GM13977 (cell line): ENCODE data around the gene KRTAP22-2.

Experiments
- DNase-seq: peaks from one replicate; pipeline ENCODE4 v3.0.0; 2012; ENCODE audit warnings: low spot score
- in situ Hi-C: fragments of 300-500 bp; cut with MboI; formaldehyde crosslinking; loops from one replicate; pipeline ENCODE4 v1.12.0; 2022; ENCODE audit warnings: low sequenced_read_pairs, low pct_unique_long_range_greater_than_20kb, mixed read lengths, inconsistent platforms; ENCODE audit not compliant: unreplicated experiment
- TF ChIP-seq, protein P1 (sequence below): IDR thresholded peaks from 2 replicates; pipeline ENCODE4 v1.5.1; 2012; ENCODE audit warnings: mild to moderate bottlenecking, control low read depth; ENCODE audit not compliant: insufficient read depth; ENCODE audit errors: extremely low read depth, missing control alignments

Gene KRTAP22-2

DNA sequence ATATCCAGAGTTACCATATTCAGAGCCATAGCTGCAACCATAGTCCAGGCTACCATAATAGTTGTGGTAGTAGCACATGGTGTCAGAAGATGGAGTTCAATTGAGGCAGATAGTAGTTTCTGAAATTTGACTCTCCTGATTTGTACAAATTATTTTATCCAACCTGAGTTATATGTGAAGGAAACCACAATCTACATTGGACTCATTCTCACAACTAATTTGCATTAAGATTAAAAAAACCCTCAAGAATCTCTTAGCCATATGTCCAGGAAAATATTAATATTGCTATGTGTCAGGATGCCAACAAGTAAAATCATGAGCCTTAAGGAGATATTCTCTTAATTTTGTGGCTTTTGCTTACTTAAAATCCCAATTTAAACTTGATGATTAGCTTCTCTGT, at the start of gene KRTAP22-2:
TSS of gene KRTAP22-2 (minus strand) at position 101 of the 400 bp plus-strand sequence.
- TF ChIP-seq, protein P1, sequence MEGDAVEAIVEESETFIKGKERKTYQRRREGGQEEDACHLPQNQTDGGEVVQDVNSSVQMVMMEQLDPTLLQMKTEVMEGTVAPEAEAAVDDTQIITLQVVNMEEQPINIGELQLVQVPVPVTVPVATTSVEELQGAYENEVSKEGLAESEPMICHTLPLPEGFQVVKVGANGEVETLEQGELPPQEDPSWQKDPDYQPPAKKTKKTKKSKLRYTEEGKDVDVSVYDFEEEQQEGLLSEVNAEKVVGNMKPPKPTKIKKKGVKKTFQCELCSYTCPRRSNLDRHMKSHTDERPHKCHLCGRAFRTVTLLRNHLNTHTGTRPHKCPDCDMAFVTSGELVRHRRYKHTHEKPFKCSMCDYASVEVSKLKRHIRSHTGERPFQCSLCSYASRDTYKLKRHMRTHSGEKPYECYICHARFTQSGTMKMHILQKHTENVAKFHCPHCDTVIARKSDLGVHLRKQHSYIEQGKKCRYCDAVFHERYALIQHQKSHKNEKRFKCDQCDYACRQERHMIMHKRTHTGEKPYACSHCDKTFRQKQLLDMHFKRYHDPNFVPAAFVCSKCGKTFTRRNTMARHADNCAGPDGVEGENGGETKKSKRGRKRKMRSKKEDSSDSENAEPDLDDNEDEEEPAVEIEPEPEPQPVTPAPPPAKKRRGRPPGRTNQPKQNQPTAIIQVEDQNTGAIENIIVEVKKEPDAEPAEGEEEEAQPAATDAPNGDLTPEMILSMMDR: no peak
- no peak for DNase-seq
- in situ Hi-C loops: no loop called here

DNA sequence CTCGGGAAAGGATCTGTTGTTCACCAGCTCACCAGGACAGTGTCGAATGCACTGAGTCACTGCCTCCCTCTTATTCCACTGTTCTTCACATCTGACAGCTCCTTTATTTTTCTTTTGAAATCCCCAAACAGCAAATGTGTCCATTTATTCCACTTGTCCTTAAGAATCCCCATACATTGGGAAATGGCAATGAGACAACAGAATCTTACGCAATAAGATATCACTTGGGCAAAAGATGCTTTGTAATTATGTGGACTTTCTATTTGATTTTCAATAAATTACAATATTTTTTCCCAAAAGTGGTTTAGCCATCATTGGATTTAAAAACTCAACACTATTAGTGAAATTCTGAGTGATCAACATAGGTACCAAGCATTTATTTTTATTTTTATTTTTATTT, 48.5 kb upstream of the KRTAP22-2 start:
- TF ChIP-seq, protein P1: no peak
- DNase-seq: no peak
- in situ Hi-C loops: no loop called here

DNA sequence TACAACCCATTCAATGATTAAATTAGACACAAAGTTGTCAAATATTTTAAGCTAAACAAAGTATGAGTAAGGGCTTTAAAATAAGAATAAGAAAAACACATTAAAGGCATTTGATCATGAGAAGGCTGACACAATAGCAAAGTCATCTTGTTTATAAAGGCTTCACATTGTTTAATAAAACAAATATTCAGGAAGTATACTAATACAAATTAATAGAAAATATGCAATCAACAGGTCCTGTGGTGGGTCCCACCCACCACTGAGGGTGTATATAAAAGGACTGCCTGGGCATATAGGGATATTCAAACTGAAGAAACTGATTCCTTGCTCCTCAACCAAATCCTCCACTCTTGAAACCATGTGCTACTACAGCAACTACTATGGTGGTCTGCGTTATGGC, 44.7 kb upstream of the KRTAP22-2 start, which contains the start of gene KRTAP20-2:
TSS of gene KRTAP20-2 (plus strand) at position 301 of the 400 bp plus-strand sequence. CDS start at position 359, 58 bp downstream.
- in situ Hi-C loops: no loop called here
- no peak for DNase-seq
- TF ChIP-seq, protein P1: no peak

DNA sequence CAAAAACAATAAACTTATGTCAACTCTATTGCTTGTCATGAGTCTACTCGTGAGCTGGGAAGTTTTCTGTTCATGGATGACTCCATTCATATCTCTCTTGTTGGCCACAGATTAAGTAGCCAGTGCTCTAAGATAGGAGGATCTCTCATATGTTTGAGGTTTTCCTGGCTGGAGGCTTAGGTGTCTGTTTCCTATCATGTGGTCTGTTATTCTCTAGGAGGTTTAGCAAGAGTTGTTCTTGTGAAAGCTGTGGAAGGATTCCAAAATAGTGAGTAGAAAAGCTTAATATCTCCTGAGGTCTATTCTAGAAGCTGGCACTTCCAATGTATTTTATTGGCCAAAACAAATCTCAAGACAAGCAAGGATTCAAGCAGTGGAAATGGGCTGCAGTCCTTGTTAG, 39.0 kb upstream of the KRTAP22-2 start:
- DNase-seq: no peak
- in situ Hi-C loops: no loop called here

DNA sequence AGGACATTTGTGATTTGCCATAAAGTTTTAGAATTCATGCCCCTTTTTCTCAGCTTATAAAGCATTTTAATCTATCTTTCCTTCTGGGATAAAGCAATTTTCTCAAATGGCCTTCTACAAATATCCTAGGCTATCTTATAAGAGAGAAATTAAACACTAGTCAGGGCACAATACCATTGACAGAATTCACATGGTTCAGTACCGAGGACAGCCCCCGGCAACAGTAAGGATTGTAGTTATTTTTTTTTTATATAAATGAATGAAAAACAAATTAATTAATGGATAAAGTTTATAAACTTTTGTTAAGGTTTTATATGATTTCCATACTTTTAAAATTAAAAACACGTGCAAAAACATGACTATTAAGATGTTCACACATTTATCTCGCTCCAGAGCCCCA, 37.9 kb upstream of the KRTAP22-2 start:
- no peak for DNase-seq
- TF ChIP-seq, protein P1: no peak
- in situ Hi-C loops: no loop called here

More for the DNA sequence above, 39.0 kb upstream of the KRTAP22-2 start:
- TF ChIP-seq, protein P1: no peak

DNA sequence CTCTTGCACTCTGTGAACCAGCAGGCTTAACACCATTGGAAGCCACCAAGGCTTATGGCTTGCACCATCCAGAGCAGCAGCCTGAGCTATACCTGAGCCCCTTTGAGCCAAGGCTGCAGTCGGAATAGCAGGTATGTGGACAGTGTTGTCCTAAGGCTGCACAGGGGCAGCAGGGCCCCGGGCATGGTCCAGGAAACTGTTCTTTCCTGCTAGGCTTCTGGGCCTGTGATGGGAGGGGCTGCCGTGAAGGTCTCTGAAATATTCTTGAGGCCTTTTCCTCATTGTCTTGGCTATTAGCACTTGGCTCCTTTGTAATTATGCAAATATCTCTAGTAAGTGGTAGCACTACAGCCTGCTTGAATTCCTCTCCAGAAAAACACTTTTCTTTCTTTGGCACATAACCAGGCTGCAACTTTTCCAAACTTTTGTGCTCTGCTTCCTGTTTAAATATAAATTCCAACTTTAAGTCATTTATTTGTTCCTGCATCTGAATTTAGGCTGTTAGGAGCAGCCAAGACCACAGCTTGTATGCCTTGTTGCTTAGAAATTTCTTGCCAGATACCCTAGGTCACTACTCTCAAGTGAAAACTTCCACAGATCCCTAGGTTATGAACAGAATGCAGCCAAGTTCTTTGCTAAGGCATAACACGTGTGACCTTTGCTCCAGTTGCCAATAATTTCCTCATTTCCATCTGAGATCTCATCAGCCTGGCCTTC, 35.4 kb upstream of the KRTAP22-2 start:
- TF ChIP-seq, protein P1: no peak
- in situ Hi-C loops: no loop called here
- DNase-seq: no peak
